NOMO-1 (cell line): ENCODE measurements around the gene FOXL3.
"Not testable (repeated sequence)": the region's sequence is repeated elsewhere in the genome, so short reads cannot be mapped to it uniquely, and the experiment has no call there.

Experiments used
- DNase-seq, 2 experiments: peaks; one replicate each; lab custom pipeline; 2025; ENCODE audit not compliant: unreplicated experiment in 2 of 2; lab: John Stamatoyannopoulos, UW

Gene FOXL3

DNA sequence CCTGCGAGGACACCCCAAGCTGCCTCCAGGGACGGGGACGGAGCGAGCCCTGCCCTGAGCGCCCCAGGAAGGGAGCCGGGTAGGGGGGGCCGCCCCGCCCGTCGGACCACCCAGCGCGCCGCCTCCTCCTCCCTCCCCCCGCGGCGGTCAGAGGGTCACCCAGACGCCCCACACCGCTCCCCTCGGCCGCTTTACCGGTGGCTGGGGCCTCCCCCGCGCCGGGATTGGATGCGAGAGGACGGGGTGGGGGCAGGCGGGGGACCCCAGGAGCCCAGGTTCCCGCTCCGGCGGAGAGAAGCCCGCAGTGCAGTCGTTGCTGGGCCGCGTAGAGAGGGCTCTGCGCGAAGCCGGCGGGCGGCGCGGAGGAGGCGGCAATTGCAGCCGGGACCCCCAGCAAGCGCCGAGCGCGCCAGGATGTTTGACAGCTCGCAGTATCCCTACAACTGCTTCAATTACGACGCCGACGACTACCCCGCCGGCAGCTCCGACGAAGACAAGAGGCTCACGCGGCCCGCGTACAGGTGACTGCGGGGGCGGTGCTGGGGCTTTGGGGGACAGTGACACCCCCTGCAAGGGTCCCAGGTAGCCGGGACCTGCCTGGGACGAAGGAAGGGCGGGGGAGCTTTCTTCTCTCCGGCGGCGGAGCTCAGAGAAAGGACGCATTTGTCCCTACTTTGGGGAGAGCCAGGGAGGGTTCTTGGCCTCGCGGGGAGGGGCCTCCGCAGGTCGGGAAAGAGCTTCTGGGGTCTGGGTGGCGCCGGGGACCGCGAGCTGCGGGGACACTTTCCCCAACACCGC lies at the start of gene FOXL3:
Gene FOXL3, plus strand, starts transcription at position 415 of the 798 bp plus-strand sequence. Its CDS starts 0 bp downstream, at position 415.
- DNase-seq = no peak

GRCh38 chr7:240887-241421 lies 49.0 kb upstream of the FOXL3 start:
- DNase-seq = no peak

DNA sequence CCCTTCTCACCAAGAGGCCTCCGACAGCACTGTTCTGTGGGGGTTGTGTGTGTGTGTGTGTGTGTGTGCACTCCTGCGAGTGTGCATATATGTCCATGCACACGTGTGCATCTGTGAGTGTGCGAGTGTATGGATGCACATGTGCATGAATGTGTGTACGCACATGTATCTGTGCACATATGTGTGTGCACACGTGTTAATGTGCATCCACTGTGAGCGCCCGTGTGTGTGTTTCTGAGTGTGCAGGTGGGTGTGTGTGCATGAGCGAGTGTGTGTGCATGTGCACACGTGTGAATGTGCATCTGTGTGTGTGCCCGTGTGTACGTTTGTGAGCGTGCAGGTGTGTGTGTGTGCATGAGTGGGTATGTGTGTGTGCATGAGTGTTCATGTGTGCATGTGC lies 48.5 kb upstream of the FOXL3 start:
- no peak for DNase-seq

- not testable (repeated sequence) for DNase-seq
Measured at GRCh38 chr7:242826-243579, 47.0 kb upstream of the FOXL3 start.

DNA sequence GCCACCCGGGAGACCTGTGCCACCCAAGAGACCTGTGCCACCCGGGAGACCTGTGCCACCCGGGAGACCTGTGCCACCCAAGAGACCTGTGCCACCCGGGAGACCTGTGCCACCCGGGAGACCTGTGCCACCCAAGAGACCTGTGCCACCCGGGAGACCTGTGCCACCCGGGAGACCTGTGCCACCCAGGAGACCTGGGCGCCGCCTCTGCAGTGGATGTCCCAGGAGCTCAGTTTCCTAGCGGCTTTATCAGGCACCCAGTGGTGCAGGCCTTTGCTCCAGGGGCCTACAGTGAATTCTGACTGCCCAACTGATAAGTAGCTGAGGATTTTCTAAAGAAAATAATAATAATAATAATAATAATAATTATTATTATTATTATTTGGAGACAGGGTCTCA lies 46.4 kb upstream of the FOXL3 start:
- not testable (repeated sequence) for DNase-seq

GRCh38 chr7:244974-245373 lies 45.0 kb upstream of the FOXL3 start:
- no peak for DNase-seq

DNA sequence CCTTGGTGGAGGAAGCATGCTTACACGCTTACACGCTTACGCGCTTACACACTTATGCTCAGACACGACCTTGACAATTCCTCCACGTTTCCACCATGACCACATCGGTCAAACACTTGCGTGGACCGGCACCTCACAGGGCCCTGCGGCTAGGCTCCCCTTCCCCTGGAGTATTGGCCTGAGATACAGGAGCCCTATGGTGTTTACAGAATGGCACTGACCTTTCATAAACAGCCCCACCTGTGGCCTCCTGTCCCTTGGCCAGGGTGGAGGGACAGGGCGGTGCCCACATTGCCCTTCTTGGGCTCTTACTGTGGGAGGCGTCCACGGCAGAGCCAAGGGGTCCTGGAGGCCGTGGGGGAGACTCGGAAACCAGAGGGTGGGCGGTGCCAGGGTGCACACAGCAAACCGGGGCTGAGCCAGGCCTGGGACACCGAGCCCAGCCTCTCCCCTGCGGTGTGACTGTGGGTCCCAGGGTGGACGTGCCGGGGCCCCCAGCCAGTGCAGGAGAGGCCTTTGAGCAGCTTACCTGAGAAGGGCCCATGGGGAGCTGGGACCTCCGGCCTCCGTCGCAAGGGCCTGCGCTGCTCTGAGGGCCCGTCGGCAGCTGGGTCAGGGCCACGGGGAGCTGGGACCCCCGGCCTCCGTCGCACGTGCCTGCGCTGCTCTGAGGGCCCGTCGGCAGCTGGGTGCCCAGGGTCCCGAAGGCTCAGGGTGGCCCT lies 44.2 kb upstream of the FOXL3 start:
- DNase-seq = no peak

- DNase-seq = no peak
Measured at GRCh38 chr7:246451-246850, 43.5 kb upstream of the FOXL3 start.

GRCh38 chr7:247181-247580 lies 42.8 kb upstream of the FOXL3 start:
- DNase-seq = no peak

DNA sequence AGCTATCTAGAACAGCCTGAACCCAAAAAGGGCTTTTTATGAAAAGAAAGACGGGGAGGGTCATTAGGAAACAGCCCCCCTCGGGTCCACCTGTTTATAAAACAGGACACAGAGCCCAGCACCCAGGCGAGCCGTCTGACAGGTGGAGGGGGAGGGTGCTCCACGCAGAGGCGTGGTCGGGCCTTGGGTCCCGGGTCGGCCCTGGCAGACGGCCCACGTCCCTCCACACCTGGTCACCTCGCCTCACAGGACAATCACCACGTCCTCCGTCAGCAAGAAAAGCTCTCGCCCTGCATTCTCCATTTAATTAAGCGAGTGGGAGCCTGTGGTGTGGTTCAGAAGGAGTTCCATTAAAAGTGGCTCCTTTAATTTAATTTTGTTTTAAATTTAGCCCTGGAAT lies 42.3 kb upstream of the FOXL3 start:
- DNase-seq = no peak

DNA sequence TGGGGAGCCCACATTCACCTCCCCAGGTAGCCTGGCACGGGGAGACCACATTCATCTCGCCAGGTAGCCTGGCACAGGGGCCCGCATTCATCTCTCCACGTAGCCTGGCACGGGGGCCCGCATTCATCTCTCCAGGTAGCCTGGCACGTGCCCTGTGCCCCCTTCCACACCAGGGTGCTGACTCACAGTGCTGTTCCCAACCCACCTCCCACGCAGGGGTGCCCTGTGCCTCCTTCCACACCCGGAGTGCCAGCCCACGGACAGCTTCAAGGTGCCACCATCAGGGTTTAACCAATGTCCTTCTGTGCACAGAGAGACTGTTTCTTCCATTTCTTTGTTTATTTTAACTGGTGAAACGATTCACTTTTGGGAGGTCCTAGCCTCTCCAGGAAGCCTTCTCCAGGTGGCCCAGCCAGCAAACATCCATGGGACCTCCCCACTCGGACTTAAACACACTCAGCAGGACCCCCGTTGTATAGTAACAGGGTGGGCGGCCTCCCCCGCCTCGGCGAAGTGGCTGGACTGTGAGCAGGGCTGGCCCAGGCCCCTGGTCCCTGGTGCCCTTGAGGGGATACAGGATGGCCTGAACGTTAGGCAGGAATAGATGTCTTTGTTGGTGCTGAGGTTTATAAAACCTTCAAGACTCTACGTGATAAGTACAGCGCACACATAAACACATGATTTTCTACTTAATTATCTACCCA lies 41.1 kb upstream of the FOXL3 start:
- no peak for DNase-seq

DNA sequence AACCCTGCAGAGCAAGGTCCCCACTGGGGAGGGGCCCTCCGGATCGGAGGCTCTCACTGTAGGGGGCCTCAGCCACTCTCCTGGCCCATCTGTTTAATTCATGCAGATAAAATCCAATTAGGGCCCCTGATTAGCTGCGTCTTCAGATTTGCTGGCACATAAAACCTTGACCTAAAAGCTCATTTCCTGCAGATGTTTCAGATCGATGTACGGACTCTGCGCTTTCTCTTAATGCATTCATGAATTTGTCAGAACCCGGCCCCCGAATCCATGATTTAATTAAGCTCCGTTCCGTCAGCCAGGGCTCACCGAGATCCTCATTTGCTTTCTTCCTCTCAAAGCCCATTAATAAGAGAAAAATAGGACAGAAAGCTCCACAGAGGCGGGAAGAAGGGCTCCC lies 40.0 kb upstream of the FOXL3 start:
- no peak for DNase-seq

DNA sequence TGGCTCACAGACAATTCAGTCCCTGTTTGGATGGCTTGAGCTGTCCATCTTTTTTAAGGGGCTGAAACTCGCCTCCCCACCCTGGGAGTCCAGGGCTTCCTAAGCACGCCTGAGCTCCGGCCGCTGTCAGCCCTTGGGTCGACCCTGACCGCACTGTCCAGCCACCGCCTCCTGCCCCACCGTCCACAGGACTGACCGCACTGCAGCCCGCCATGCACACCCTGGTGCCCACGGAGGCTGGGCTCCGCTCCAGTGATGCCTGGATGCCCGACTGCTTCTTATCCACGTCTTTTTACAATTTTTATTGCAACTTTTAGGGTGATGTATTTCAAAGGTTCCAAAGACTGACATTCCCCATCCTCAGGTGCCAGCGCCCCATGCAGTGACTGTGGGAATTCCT lies 39.4 kb upstream of the FOXL3 start:
- DNase-seq = no peak

DNA sequence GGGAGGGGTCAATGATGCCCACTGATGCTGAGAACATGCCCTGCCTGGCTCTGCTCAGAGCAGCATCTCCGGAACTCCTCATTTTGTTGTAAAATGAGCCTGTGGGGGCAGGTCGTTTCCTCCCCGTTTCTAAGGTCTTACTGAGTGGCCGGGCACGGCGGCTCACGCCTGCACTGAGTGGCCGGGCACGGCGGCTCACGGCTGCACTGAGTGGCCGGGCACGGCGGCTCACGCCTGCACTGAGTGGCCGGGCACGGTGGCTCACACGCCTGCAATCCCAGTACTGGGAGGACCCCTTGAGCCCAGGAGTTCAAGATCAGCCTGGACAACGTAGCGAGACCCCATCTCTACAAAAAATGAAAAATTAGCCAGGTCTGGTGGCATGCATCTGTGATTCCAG lies 39.0 kb upstream of the FOXL3 start:
- no peak for DNase-seq

GRCh38 chr7:251446-252175 lies 38.4 kb upstream of the FOXL3 start:
- DNase-seq = no peak

DNA sequence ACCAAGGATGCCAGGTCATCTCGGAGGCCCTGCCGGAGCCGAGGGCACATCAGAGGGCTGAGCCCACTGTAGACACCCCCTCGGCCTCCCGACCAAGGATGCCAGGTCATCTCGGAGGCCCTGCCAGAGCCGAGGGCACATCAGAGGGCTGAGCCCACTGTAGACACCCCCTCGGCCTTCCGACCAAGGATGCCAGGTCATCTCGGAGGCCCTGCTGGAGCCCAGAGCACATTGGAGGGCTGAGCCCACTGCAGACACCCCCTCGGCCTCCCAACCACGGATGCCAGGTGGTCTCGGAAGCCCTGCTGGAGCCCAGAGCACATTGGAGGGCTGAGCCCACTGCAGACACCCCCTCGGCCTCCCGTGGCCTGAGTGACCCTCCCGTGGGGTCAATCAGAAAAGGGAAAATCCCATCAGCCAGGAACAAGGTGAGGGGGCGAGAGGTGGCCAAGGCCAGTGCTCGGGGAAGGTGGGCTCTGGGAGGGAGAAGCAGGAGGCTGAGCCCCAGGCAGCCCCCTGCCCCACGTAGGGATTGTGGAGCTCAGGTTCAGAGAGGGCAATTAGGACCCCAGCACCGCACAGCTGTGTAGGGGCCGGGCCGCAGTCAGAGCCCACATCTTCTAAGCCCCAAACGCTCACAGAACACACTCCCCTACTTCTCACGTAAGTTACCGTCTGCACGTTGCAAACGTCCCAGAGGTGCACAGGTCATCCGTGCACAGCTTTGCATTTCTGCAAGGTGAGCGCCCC lies 37.6 kb upstream of the FOXL3 start:
- DNase-seq = no peak

DNA sequence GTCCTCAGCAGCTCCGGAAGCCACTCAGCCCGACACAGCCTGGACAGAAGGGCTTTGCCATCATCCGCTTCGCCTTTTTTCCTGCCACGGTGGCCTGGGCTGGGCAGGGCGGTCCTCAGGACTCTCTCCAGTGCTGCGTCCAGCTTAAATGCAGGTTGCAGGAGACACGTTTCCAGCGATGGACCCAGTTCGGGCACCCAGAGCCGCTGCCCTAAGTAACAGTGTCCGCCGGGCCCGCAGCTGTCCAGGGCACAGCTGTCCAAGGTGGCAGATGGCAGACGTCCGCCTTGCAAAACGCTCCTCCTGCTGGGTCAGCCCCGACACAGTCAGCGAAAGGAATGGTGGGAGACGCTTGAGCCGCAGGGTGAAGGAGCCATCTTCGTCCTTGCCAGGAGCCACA lies 37.0 kb upstream of the FOXL3 start:
- DNase-seq = no peak

DNA sequence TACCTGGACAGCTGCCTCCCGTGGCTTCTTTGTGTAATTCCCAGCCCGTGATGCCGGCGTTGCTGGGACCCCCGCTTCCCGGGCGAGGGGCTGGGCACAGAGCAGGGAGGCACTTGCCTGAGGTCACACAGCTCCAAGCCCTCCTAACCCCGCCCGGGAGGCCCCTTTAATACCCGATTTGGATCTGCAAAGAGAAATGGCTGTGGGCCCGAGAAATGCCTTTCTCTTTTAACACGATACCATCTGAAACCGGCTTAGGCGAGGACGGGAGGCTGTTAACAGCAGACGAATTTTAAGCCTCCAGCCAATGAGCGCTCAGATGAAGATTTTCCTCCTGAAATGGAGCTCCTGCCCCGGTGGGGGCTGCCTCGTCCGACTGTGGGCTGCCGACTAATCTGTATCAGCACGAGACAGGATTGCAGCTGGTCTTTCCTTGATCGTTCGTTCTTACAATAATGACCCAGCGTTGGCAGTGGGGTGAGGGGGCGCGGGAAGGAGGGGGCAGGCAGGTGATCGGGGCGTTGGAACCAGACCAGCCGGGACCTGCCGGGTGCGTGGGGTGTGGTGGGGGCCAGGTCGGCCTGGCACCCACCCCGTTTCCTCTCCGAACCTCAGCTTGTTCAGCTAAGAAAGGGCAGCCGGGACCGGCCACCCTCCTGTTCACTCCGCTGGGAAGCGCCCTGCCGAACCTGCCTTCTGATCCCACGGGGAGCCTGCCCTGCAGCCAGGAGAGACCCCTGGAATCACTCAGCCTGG lies 36.2 kb upstream of the FOXL3 start:
- DNase-seq = no peak
